ENCODE data around the gene GTSF1L.

DNA sequence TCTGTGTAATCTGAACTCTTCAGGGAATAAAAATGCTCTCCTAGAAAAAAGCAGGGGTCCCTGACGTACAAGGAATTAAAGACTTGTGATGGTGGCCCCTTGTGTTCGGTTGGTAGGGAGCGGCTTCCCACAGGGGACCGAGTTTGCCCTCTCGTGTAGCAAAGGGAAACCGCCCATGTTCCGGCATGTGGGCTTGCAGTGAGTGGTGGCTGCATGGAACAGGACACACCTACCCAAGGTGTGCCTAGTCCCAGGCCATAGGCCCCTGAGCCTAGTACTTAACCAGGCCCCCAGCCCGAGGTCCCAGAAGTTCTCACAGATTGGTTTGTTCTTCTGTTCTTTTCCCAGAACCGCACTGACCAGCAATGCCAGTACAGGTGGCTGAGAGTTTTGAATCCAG is 44.4 kb downstream of the GTSF1L start:
- TF ChIP-seq, protein P1, sequence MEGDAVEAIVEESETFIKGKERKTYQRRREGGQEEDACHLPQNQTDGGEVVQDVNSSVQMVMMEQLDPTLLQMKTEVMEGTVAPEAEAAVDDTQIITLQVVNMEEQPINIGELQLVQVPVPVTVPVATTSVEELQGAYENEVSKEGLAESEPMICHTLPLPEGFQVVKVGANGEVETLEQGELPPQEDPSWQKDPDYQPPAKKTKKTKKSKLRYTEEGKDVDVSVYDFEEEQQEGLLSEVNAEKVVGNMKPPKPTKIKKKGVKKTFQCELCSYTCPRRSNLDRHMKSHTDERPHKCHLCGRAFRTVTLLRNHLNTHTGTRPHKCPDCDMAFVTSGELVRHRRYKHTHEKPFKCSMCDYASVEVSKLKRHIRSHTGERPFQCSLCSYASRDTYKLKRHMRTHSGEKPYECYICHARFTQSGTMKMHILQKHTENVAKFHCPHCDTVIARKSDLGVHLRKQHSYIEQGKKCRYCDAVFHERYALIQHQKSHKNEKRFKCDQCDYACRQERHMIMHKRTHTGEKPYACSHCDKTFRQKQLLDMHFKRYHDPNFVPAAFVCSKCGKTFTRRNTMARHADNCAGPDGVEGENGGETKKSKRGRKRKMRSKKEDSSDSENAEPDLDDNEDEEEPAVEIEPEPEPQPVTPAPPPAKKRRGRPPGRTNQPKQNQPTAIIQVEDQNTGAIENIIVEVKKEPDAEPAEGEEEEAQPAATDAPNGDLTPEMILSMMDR (IDR thresholded peaks at IDR 0.05), result no peak
- TF ChIP-seq RAD21 (conservative IDR thresholded peaks at IDR 0.05 in 1 of 2, IDR thresholded peaks at IDR 0.05 in 1 of 2) (no peak), KDM1A (IDR thresholded peaks at IDR 0.05; ENCODE audit: low read depth) (no peak), NR3C1 (IDR thresholded peaks at IDR 0.05) (no peak), HDAC2 (IDR thresholded peaks at IDR 0.05) (no peak), RCOR1 (IDR thresholded peaks at IDR 0.05; ENCODE audit: low read depth, low read length) (no peak), JUN (IDR thresholded peaks at IDR 0.05) (no peak), EP300 (IDR thresholded peaks at IDR 0.05) (no peak), CEBPB (IDR thresholded peaks at IDR 0.05) (no peak)
- TF ChIP-seq, protein P2, sequence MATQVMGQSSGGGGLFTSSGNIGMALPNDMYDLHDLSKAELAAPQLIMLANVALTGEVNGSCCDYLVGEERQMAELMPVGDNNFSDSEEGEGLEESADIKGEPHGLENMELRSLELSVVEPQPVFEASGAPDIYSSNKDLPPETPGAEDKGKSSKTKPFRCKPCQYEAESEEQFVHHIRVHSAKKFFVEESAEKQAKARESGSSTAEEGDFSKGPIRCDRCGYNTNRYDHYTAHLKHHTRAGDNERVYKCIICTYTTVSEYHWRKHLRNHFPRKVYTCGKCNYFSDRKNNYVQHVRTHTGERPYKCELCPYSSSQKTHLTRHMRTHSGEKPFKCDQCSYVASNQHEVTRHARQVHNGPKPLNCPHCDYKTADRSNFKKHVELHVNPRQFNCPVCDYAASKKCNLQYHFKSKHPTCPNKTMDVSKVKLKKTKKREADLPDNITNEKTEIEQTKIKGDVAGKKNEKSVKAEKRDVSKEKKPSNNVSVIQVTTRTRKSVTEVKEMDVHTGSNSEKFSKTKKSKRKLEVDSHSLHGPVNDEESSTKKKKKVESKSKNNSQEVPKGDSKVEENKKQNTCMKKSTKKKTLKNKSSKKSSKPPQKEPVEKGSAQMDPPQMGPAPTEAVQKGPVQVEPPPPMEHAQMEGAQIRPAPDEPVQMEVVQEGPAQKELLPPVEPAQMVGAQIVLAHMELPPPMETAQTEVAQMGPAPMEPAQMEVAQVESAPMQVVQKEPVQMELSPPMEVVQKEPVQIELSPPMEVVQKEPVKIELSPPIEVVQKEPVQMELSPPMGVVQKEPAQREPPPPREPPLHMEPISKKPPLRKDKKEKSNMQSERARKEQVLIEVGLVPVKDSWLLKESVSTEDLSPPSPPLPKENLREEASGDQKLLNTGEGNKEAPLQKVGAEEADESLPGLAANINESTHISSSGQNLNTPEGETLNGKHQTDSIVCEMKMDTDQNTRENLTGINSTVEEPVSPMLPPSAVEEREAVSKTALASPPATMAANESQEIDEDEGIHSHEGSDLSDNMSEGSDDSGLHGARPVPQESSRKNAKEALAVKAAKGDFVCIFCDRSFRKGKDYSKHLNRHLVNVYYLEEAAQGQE (IDR thresholded peaks at IDR 0.05), result no peak

Measured in A549 (cell line).